GM18870 (cell line): ENCODE measurements around the gene CMTR1.

Experiments used
- ATAC-seq: cut with Tn5 transposase; IDR thresholded peaks from one replicate; pipeline ENCODE4 v1.9.1; 2021; ENCODE audit warnings: moderate library complexity; ENCODE audit not compliant: unreplicated experiment

Gene CMTR1

DNA sequence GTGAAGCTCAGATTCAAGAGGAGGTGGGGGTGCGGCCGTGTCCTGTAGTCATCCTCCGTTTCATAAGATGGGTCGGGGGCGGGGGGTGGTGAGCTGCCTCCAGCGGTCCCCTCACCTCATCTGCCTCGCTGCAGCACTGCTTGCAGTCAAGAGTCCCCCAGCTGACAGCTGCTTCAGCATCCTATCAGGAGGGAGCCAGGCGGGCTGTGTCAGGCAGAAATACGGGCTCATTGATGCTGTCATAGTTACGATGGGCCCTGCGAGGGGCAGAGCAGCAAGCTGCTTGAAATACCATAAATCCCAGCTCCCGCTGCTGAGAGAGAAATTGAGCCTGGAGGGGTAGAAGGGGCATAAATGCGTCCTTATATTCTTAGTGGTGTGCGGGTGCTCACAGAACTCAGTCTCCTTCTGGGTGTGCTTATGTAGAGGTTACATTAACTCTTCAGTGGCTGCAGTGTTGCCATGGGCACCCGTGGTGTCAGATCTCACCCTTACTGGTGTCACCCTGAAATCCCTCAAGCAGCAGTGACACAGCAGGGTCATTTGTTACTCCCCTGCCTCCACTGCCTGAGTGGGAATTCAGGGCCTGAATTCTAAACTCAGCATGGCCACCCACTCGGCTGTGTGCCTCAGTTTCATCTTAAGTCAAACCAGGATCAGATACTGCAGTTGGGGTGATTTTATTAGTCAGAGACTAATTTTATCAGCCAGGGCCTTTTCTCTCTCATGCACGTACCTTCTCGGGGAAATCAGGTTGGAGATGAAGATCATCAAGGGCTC is 44.8 kb downstream of the CMTR1 start:
- ATAC-seq, result no peak

DNA sequence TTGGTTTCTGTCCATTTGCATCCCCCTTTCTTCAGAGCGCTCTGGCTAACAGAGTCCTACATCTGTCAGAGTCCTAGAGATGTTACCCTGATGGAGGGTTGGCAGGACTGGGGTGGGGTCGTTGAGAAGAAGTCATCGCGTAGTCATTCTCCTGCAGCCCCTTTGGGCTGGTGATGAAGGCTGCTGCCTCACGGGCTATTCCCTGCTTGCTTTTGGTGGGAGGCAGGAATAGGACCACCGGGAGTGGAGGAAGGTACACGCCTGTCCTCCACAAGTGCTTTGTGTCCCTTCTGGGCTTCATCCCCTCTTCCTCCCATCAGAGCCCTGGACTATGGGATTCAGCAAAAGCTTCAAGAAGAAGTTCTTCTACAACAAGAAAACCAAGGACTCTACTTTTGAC is 45.8 kb downstream of the CMTR1 start:
- no peak for ATAC-seq

GRCh38 chr6:37479266-37479854 is 46.3 kb downstream of the CMTR1 start:
- no peak for ATAC-seq

DNA sequence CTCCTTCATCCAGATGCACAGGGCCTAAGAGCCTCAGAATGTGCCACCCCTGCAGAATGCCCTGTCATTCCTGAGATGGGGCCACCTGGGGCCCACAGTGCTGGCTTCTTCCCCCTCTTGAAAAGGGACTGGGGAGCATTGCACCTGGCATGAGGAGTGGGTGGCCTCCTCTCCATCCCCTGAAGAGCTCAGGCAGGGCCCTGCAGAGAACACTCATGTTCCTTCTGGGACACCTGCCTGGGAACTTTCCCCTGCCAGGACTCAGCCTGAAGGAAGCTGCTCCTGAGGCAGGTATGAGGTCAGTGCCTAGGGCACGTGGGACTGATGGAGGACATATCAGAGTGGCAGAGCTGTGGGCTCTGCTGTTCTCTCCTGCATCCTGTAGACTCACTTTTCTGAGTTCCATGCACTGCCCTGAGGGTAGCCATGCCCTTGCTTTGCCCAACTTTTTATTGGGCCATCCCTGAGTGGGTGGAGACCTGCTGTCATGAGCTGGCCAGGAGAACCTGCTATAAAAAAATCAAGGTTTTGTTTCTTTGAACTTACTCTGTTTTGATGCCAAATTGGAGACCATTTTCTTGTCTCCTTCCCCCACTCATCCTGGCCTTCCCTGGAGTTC is 47.2 kb downstream of the CMTR1 start:
- ATAC-seq, result no peak

- no peak for ATAC-seq
These were observed 48.0 kb downstream of the CMTR1 start for GRCh38 chr6:37480951-37481534.

GRCh38 chr6:37481711-37482605 is 48.9 kb downstream of the CMTR1 start:
- ATAC-seq, result no peak

- no peak for ATAC-seq
These were observed 49.7 kb downstream of the CMTR1 start for GRCh38 chr6:37482606-37483251.

GRCh38 chr6:37483252-37483901 is 50.4 kb downstream of the CMTR1 start:
- ATAC-seq, result no peak

- ATAC-seq, result no peak
These were observed 51.1 kb downstream of the CMTR1 start for GRCh38 chr6:37483917-37484785.

GRCh38 chr6:37484786-37485170 is 51.8 kb downstream of the CMTR1 start:
- ATAC-seq, result no peak

DNA sequence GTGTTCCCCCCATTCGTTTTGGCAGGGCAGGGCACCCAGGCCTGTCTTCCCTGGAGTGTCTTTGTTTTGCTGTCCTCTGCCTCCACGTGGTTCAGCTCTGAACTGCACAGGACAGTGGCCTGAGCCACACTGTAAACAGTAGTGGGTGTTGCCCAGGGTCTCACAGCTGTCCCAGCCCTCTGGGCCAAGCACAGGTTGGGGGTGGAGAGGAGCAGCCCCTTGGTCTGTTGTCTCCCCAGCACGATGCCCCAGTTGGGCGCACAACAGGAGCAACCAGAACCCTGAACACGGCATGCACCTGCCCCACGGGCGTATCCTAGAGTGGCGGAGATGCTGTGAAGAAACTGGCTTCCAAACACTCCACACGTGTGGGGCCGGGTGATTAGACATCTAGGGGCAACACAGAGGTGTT is 52.3 kb downstream of the CMTR1 start:
- no peak for ATAC-seq

DNA sequence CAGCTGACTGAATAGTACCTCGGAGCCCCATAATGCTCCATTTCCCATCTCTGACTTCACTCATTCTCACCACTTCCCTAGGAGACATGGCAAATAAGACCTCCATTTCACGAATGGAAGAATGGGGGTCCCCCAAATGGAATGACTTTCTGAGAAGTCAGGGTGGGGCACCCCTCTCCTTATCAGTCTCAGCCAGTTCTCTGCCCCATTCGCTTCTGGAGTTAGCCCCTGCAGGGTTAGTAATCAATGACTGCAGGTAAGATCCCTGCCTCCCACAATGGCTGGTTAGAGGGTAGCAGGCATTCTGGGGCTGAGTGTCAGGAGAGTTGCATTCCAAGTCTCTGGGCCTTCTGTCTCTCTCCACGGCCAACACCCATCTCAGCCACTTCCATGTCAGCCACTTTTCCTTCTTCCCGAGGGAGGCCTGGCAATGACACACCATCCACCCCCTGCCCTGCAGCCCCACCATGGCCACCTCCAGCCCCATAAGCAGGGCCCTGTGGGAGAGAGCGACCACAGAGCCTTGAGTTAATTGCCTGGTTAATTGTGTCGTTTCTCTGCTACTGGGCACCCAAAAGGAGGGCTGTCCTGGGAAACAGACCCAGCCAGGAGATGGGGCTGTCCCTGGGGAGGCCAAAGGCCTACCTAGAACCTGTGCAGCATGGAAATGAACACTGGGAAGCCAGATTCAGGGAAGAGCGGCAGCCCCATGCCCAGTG is 53.3 kb downstream of the CMTR1 start:
- ATAC-seq, result no peak

- ATAC-seq, result no peak
These were observed 54.8 kb downstream of the CMTR1 start for GRCh38 chr6:37487591-37488380.

GRCh38 chr6:37488476-37488875 is 55.5 kb downstream of the CMTR1 start:
- no peak for ATAC-seq

GRCh38 chr6:37489697-37490336 is 56.8 kb downstream of the CMTR1 start:
- no peak for ATAC-seq

DNA sequence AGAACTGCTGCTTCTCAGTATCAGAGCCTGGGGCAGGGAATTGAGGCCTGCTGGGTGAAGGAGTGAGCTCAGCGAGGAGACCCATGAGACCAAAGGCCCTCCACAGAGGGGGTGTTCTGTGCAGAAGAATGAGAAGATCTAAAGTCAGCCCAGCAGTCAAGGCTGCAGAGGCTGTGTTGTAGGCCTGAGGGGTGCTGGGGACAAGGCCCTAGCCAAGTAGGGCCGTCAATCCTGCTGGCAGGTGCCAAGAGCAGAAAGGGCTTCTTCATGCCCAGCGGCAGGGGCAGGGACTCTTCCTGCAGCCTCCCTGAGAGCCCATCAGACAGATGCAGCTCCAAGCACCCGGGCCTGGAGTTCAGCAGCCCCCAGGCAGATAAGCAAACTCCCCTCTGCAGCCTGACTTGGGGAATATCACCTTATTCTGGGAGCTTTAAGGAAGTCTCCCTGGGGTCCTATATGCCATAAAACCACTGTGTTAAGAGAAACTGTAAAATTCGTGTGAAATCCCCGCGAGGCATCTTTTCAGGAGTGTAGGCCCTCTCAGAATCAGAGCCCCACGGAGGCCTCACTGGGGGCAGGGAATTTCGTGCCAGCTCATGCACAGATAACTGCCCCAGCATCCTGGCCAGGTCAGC is 57.6 kb downstream of the CMTR1 start:
- ATAC-seq, result no peak
